CD4-positive, CD25-positive, alpha-beta regulatory T cell (primary cell): ENCODE results near the gene PRKAG2. TPM values are rescaled to one million over a fixed set of nuclear protein-coding genes. Genes with fewer than 3 reads are reported as not detected.

Experiments
- ATAC-seq, 2 donors: fragments of 150-1000 bp; cut with Tn5 transposase; one replicate each; pipeline ENCODE4 v1.10.0; 2021; ENCODE audit warnings: low read depth in 2 of 2, moderate number of reproducible peaks in 2 of 2, moderate library complexity in 1 of 2
- DNase-seq, 3 donors: peaks; one replicate each; pipeline versions ENCODE4 v3.0.0 to v3.0.0-alpha.2; 2012 to 2022; ENCODE audit warnings: mixed read lengths in 1 of 3
- H3K27ac ChIP-seq: one replicate; pipeline ENCODE4 v1.7.0; 2013; ENCODE audit warnings: mild to moderate bottlenecking, low read length; ENCODE audit not compliant: insufficient read depth, poor library complexity, severe bottlenecking
- H3K27me3 ChIP-seq: one replicate; pipeline ENCODE4 v1.7.0; 2013; ENCODE audit warnings: low read length; ENCODE audit not compliant: control insufficient read depth, insufficient read depth
- H3K36me3 ChIP-seq: one replicate; pipeline ENCODE4 v1.7.0; 2013; ENCODE audit warnings: mild to moderate bottlenecking, low read length, moderate library complexity; ENCODE audit not compliant: control insufficient read depth, insufficient read depth
- H3K4me1 ChIP-seq: 2 replicates; pipeline ENCODE4 v1.7.0; 2013; ENCODE audit warnings: mild to moderate bottlenecking, low read length; ENCODE audit not compliant: insufficient read depth, control insufficient read depth, poor library complexity, severe bottlenecking
- H3K4me3 ChIP-seq: one replicate; pipeline ENCODE4 v1.7.0; 2013; ENCODE audit warnings: low read depth, mild to moderate bottlenecking, low read length, moderate library complexity
- H3K9me3 ChIP-seq, 2 experiments: 1 replicate in 1 of 2; 2 replicates in 1 of 2; pipeline ENCODE4 v1.7.0; 2013; ENCODE audit warnings: low read length in 2 of 2, mild to moderate bottlenecking in 1 of 2, moderate library complexity in 1 of 2; ENCODE audit not compliant: control insufficient read depth in 2 of 2
- H3K27ac Mint-ChIP-seq, 3 donors: one replicate each; pipeline ENCODE4 v1.8.0; 2020 to 2022; ENCODE audit warnings: mild to moderate bottlenecking in 3 of 3, mixed read lengths in 3 of 3, moderate library complexity in 2 of 3
- H3K27me3 Mint-ChIP-seq: one replicate; pipeline ENCODE4 v1.8.0; 2022; ENCODE audit warnings: mild to moderate bottlenecking, mixed read lengths
- H3K36me3 Mint-ChIP-seq: one replicate; pipeline ENCODE4 v1.8.0; 2020; ENCODE audit warnings: mixed read lengths
- H3K4me1 Mint-ChIP-seq, 4 donors: one replicate each; pipeline ENCODE4 v1.8.0; 2020 to 2022; ENCODE audit warnings: mixed read lengths in 4 of 4, mild to moderate bottlenecking in 1 of 4
- H3K4me3 Mint-ChIP-seq, 4 donors: one replicate each; pipeline ENCODE4 v1.8.0; 2020 to 2022; ENCODE audit warnings: mild to moderate bottlenecking in 4 of 4, mixed read lengths in 4 of 4, moderate library complexity in 3 of 4
- H3K9me3 Mint-ChIP-seq, 7 donors: one replicate each; pipeline ENCODE4 v1.8.0; 2020 to 2022; ENCODE audit warnings: mixed read lengths in 7 of 7, mild to moderate bottlenecking in 3 of 7, moderate library complexity in 2 of 7
- polyA plus RNA-seq, 4 donors: library from polyadenylated mRNA; unstranded; fragments of 300-500 nt; fragmentation: Illumina TruSeq; gene quantifications; one replicate each; pipeline ENCODE4 v1.2.3, GENCODE V29; 2021
- total RNA-seq: library from RNA; stranded (reverse); gene quantifications from one replicate; pipeline ENCODE4 v1.2.3, GENCODE V29; 2022

Gene PRKAG2
- total and polyA plus RNA-seq, 5 donors from 2014 or later, result 19.9 to 43.0 (median 26.1) TPM

DNA sequence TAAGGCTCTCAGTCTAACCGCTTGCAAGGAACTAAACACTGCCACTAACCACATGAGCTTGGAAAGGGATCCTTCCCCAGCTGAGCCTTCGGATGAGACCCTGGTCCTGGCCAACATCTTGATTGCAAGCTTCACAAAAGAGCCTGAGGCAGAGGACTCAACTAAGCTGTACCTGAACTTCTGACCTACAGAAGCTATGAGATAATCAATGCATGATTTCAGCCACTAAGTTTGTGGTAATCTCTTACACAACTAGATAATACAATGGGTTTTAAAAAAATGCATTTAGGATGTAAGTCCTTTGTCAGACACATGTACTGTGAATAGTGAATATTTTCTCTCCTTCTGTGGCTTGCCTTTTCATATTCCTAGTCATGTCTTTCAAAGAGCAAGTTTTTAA, 231.6 kb downstream of the PRKAG2 start:
- H3K27me3 Mint-ChIP-seq, result no peaks in the 10 kb centered on the region
- H3K4me1 Mint-ChIP-seq, result peaks cover 0 to 9% (median 0%) of the 10 kb centered on the region in 4 donors
- no peaks in the 10 kb centered on the region for H3K4me1 ChIP-seq
- no peaks in the 10 kb centered on the region for H3K36me3 ChIP-seq
- peaks cover 39% of the 10 kb centered on the region for H3K36me3 Mint-ChIP-seq
- H3K4me3 ChIP-seq, result no peak overlapping the region
- ATAC-seq (no peak), DNase-seq (no peak)
- peaks cover 0 to 4% (median 2%) of the 10 kb centered on the region in 7 donors for H3K9me3 Mint-ChIP-seq
- no peaks in the 10 kb centered on the region for H3K9me3 ChIP-seq
- no peaks in the 10 kb centered on the region for H3K27me3 ChIP-seq
- H3K4me3 Mint-ChIP-seq, result no peak overlapping the region
- no peak overlapping the region for H3K27ac Mint-ChIP-seq
- H3K27ac ChIP-seq, result no peak overlapping the region

DNA sequence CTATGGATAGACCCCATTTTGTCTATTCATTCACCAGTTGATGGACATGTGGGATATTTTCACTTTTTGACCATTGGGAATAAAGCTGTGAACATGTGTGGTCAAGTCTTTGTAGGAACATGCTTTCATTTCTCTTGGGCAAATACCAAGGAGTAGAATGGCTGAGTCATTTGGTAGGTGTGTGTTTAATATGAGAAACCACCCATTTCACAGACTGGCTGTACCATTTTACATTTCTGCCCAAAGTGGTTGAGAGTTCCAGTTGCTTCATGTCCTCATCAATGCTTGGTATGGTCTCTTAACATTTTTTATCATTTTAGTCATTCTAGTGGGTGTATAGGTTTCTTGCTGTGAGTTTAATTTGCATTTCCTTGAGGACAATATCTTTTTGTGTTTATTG, 232.4 kb downstream of the PRKAG2 start:
- no peak overlapping the region for H3K27ac Mint-ChIP-seq
- H3K4me3 Mint-ChIP-seq, result no peak overlapping the region
- H3K4me3 ChIP-seq, result no peak overlapping the region
- no peaks in the 10 kb centered on the region for H3K4me1 ChIP-seq
- no peaks in the 10 kb centered on the region for H3K27me3 Mint-ChIP-seq
- H3K27ac ChIP-seq, result no peak overlapping the region
- H3K9me3 Mint-ChIP-seq, result peaks cover 0 to 4% (median under 1%) of the 10 kb centered on the region in 7 donors
- H3K9me3 ChIP-seq, result no peaks in the 10 kb centered on the region
- H3K36me3 Mint-ChIP-seq, result peaks cover 37% of the 10 kb centered on the region
- H3K4me1 Mint-ChIP-seq, result peaks cover 0 to 9% (median 0%) of the 10 kb centered on the region in 4 donors
- no peaks in the 10 kb centered on the region for H3K36me3 ChIP-seq
- DNase-seq, result no peak
- no peak for ATAC-seq
- H3K27me3 ChIP-seq, result no peaks in the 10 kb centered on the region

DNA sequence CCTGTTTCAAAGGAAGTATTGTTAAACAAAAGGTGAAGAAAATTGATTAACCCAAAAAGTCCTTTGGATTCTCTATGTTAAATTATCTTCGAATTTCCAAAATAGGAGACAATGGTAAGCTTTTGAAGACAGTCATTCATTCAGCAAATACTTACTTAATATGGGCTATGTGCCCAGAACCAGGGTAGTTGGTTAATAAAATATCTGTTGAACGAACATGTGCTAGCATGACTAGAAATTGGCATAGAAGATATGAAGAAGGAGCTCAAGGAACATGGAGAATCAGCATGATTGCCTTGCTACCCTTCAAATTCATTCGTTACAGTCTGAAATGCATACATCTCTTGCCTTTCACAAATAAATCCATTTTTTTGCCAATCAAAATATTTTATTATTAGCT, 234.2 kb downstream of the PRKAG2 start:
- ATAC-seq (no peak), DNase-seq (no peak)
- Histone ChIP-seq H3K36me3 (no peaks in the 10 kb centered on the region), H3K9me3 (no peaks in the 10 kb centered on the region), H3K27me3 (no peaks in the 10 kb centered on the region), H3K4me1 (no peaks in the 10 kb centered on the region), H3K4me3 (no peak overlapping the region), H3K27ac (no peak overlapping the region)
- Mint-ChIP-seq H3K4me1 (peaks cover 0 to 8% (median 0%) of the 10 kb centered on the region in 4 donors), H3K9me3 (peaks cover 0 to 4% (median 0%) of the 10 kb centered on the region in 7 donors), H3K27ac (no peak overlapping the region), H3K27me3 (no peaks in the 10 kb centered on the region), H3K36me3 (peaks cover 24% of the 10 kb centered on the region), H3K4me3 (no peak overlapping the region)

DNA sequence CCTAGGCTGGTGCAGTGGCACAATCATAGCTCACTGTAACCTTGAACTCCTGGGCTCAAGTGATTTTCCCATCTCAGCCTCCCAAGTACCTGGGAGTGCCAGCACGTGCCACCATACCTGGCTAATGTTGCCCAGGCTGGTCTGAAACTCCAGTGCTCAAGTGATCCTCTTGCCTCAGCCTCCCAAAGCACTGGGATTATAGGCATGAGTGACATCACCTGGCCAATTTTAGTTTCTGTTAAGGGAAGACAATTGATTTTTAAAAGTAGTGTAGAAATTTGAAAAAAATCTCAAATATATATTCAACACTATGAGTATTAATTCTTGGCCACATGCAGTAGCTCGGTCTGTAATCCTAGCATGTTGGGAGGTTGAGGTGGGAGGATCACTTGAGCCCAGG, 235.3 kb downstream of the PRKAG2 start:
- H3K36me3 ChIP-seq, result no peaks in the 10 kb centered on the region
- no peak overlapping the region for H3K4me3 ChIP-seq
- no peaks in the 10 kb centered on the region for H3K9me3 ChIP-seq
- H3K27me3 ChIP-seq, result no peaks in the 10 kb centered on the region
- Mint-ChIP-seq H3K27me3 (no peaks in the 10 kb centered on the region), H3K36me3 (peaks cover 20% of the 10 kb centered on the region), H3K27ac (peak overlapping the region in 1 of 3 donors; percentile 57), H3K9me3 (peaks cover 0 to 4% (median 0%) of the 10 kb centered on the region in 7 donors), H3K4me1 (peaks cover 0 to 6% (median 0%) of the 10 kb centered on the region in 4 donors), H3K4me3 (no peak overlapping the region)
- no peaks in the 10 kb centered on the region for H3K4me1 ChIP-seq
- no peak for DNase-seq
- ATAC-seq, result no peak
- no peak overlapping the region for H3K27ac ChIP-seq

DNA sequence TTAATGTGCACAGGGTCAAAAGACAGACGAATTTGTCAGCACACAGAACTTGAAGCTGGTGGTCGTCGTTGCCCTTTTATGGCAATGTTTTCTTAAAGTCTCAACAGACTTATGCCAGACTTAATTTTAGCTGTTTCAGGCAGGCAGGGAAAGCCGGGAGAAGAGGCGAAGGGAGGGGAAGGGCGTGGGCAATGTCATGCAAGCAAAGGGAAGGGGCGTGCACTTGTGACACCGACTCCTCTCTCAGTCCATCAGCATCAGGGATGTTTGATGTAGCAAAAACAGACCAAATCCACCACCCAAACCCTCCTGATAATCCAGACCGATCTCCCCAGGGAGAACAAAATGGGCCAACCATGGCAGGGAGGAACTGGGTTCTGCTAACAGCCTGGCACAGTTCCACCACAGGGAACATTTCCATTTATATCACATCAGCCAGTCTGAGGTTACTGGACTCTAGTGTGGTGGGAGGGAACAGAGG, 239.1 kb downstream of the PRKAG2 start:
- Histone ChIP-seq H3K36me3 (no peaks in the 10 kb centered on the region), H3K4me3 (no peak overlapping the region), H3K27me3 (no peaks in the 10 kb centered on the region), H3K27ac (no peak overlapping the region), H3K4me1 (peaks cover 4% of the 10 kb centered on the region), H3K9me3 (no peaks in the 10 kb centered on the region)
- Mint-ChIP-seq H3K36me3 (peaks cover 4% of the 10 kb centered on the region), H3K4me1 (peaks cover 6 to 7% (median 7%) of the 10 kb centered on the region in 4 donors), H3K27ac (no peak overlapping the region), H3K4me3 (no peak overlapping the region), H3K27me3 (no peaks in the 10 kb centered on the region), H3K9me3 (no peaks in the 10 kb centered on the region)
- DNase-seq, result no peak
- no peak for ATAC-seq

DNA sequence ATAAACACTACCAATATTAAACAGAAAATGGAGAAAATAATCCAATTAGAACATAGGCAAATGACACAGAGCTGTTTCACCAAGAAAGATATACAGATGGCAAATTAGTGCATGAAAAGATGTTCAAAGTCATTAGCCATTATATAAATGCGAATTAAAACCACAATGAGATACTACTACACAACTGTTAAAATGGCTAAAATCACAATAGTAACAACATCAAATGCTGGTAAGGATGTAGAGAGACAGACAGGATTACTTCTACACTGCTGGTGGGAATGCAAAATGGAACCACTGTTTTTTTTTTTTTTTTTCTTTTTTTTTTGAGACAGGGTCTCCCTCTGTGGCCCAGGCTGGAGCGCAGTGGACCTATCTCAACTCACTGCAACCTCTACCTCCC, 242.3 kb downstream of the PRKAG2 start:
- ATAC-seq (no peak), DNase-seq (no peak)
- no peaks in the 10 kb centered on the region for H3K27me3 Mint-ChIP-seq
- no peak overlapping the region for H3K4me3 ChIP-seq
- no peaks in the 10 kb centered on the region for H3K27me3 ChIP-seq
- no peaks in the 10 kb centered on the region for H3K9me3 ChIP-seq
- no peaks in the 10 kb centered on the region for H3K9me3 Mint-ChIP-seq
- H3K27ac ChIP-seq, result no peak overlapping the region
- no peaks in the 10 kb centered on the region for H3K36me3 Mint-ChIP-seq
- no peak overlapping the region for H3K27ac Mint-ChIP-seq
- H3K4me1 ChIP-seq, result peaks cover 15% of the 10 kb centered on the region
- peaks cover 17 to 27% (median 20%) of the 10 kb centered on the region in 4 donors for H3K4me1 Mint-ChIP-seq
- H3K36me3 ChIP-seq, result no peaks in the 10 kb centered on the region
- peak overlapping the region in 1 of 4 donors; percentile 4 for H3K4me3 Mint-ChIP-seq

DNA sequence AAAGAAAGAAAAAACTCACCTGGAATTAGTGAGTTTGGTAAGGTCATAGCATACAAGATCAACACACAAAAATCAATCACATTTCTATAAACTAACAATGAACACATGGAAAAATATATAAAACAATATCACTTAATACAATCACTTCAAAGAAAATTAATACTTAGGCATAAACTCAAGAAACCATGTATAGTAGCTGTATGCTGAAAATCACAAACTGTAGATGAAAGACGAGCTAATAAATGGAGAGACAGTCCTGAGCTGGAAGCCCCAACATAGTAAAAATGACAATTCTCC, 243.5 kb downstream of the PRKAG2 start:
- peak overlapping the region; percentile 95 to 99 (median 98) for H3K4me3 Mint-ChIP-seq
- H3K4me1 ChIP-seq, result peaks cover 15% of the 10 kb centered on the region
- no peaks in the 10 kb centered on the region for H3K27me3 ChIP-seq
- no peaks in the 10 kb centered on the region for H3K36me3 Mint-ChIP-seq
- H3K27ac ChIP-seq, result peak overlapping the region; percentile 85
- peak overlapping the region; percentile 85 to 99 (median 97) for H3K27ac Mint-ChIP-seq
- no peaks in the 10 kb centered on the region for H3K9me3 Mint-ChIP-seq
- no peaks in the 10 kb centered on the region for H3K9me3 ChIP-seq
- no peaks in the 10 kb centered on the region for H3K27me3 Mint-ChIP-seq
- H3K4me3 ChIP-seq, result peak overlapping the region; percentile 86
- H3K36me3 ChIP-seq, result no peaks in the 10 kb centered on the region
- no peak for DNase-seq
- peaks cover 17 to 32% (median 24%) of the 10 kb centered on the region in 4 donors for H3K4me1 Mint-ChIP-seq
- no peak for ATAC-seq

DNA sequence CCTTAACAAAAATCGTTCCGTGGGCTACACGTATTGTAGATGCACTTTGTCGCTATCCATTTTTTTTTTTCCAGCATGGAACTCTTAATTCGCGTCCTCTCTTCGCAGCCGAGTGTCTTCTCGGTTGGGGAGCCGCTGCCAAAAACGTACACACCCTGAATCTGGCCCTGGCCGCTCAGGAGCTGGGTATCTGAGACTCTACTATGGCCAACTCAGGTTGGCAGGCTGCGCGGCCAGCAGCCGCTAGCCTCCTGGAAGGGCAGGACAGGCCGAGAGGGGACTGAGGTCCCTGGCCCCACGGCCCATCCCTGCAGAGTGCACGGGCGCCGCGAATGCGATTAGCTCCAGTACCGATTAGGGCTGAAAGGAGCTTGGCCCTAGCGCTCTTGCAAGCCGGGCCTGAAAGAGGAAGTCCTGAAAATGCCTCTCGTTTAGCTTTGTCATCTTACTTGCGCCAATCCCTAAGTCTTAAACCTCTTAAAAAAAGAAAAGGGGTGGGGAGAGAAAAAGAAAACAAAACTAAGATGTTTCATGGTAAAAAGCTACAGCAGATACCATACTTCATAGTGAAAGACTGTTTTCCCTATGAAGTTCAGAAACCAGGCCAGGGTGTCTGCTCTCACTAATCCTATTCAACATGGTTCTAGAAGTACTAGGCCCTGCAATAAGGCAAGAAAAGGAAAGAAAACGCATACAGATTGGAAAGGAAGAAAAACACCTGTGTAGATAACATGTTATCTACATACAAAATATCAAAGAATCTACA, 244.0 kb downstream of the PRKAG2 start:
- Histone ChIP-seq H3K4me3 (peak overlapping the region; percentile 86), H3K27me3 (no peaks in the 10 kb centered on the region), H3K36me3 (no peaks in the 10 kb centered on the region), H3K27ac (peak overlapping the region; percentile 85), H3K4me1 (peaks cover 15% of the 10 kb centered on the region), H3K9me3 (no peaks in the 10 kb centered on the region)
- ATAC-seq (peak; percentile 45 to 54), DNase-seq (peak; percentile 38 to 88 (median 68))
- Mint-ChIP-seq H3K27me3 (no peaks in the 10 kb centered on the region), H3K27ac (peak overlapping the region; percentile 85 to 99 (median 97)), H3K4me3 (peak overlapping the region; percentile 95 to 99 (median 98)), H3K9me3 (no peaks in the 10 kb centered on the region), H3K36me3 (no peaks in the 10 kb centered on the region), H3K4me1 (peaks cover 17 to 35% (median 24%) of the 10 kb centered on the region in 4 donors)
